ENCODE data around the gene NAA15.
"Not testable (repeated sequence)": the region's sequence is repeated elsewhere in the genome, so short reads cannot be mapped to it uniquely, and the experiment has no call there.

NAA15 gene

GRCh38 chr4:139367421-139368090, 66.3 kb downstream of the NAA15 start:
- DNase-seq (ENCODE audit: low spot score) = peak; percentile 24

- DNase-seq (ENCODE audit: low spot score) = no peak
Measured at GRCh38 chr4:139368998-139369397, 67.7 kb downstream of the NAA15 start.

- no peak for DNase-seq (ENCODE audit: low spot score)
Measured at GRCh38 chr4:139374251-139374650, 72.9 kb downstream of the NAA15 start.

- no peak for DNase-seq (ENCODE audit: low spot score)
Measured at GRCh38 chr4:139386421-139386820, 85.1 kb downstream of the NAA15 start.

- DNase-seq (ENCODE audit: low spot score) = no peak
Measured at GRCh38 chr4:139389102-139389501, 87.8 kb downstream of the NAA15 start.

GRCh38 chr4:139389991-139390390, 88.7 kb downstream of the NAA15 start:
- no peak for DNase-seq (ENCODE audit: low spot score)

GRCh38 chr4:139391731-139392130, 90.4 kb downstream of the NAA15 start:
- DNase-seq (ENCODE audit: low spot score) = no peak

GRCh38 chr4:139392797-139393196, 91.5 kb downstream of the NAA15 start:
- DNase-seq (ENCODE audit: low spot score) = no peak

- DNase-seq (ENCODE audit: low spot score) = no peak
Measured at GRCh38 chr4:139401368-139401767, 100.1 kb downstream of the NAA15 start.

- no peak for DNase-seq (ENCODE audit: low spot score)
Measured at GRCh38 chr4:139402436-139402835, 101.1 kb downstream of the NAA15 start.

GRCh38 chr4:139403462-139403861, 102.2 kb downstream of the NAA15 start:
- DNase-seq (ENCODE audit: low spot score) = no peak

- DNase-seq (ENCODE audit: low spot score) = no peak
Measured at GRCh38 chr4:139410312-139410711, 109.0 kb downstream of the NAA15 start.

- not testable (repeated sequence) for DNase-seq (ENCODE audit: low spot score)
Measured at GRCh38 chr4:139414671-139415210, 113.4 kb downstream of the NAA15 start.

GRCh38 chr4:139416073-139416673, 114.9 kb downstream of the NAA15 start:
- DNase-seq (ENCODE audit: low spot score) = peak; percentile 43

GRCh38 chr4:139419388-139419914, 118.1 kb downstream of the NAA15 start:
- peak; percentile 41 for DNase-seq (ENCODE audit: low spot score)

- DNase-seq (ENCODE audit: low spot score) = no peak
Measured at GRCh38 chr4:139420652-139421051, 119.3 kb downstream of the NAA15 start.

GRCh38 chr4:139436122-139436521, 134.8 kb downstream of the NAA15 start:
- DNase-seq (ENCODE audit: low spot score) = no peak

- DNase-seq (ENCODE audit: low spot score) = no peak
Measured at GRCh38 chr4:139438141-139438540, 136.8 kb downstream of the NAA15 start.

GRCh38 chr4:139441029-139441428, 139.7 kb downstream of the NAA15 start:
- no peak for DNase-seq (ENCODE audit: low spot score)

- DNase-seq (ENCODE audit: low spot score) = no peak
Measured at GRCh38 chr4:139443661-139444060, 142.4 kb downstream of the NAA15 start.

GRCh38 chr4:139444881-139445280, 143.6 kb downstream of the NAA15 start:
- not testable (repeated sequence) for DNase-seq (ENCODE audit: low spot score)

GRCh38 chr4:139447078-139447477, 145.8 kb downstream of the NAA15 start:
- DNase-seq (ENCODE audit: low spot score) = not testable (repeated sequence)

- DNase-seq (ENCODE audit: low spot score) = no peak
Measured at GRCh38 chr4:139450586-139450985, 149.3 kb downstream of the NAA15 start.
